OCI-LY7 (cell line): ENCODE measurements around the gene ATP1B2.

Source experiments
- CTCF ChIP-seq: fragments of 200-600 bp; sonication (generic); conservative IDR thresholded peaks from 2 replicates; pipeline ENCODE4 v1.5.1; 2014; ENCODE audit warnings: mild to moderate bottlenecking, antibody characterized with exemption, low read length, moderate library complexity, mixed read lengths
- EZH2phosphoT487 ChIP-seq: fragments of 200-600 bp; sonication (generic); IDR thresholded peaks from 2 replicates; pipeline ENCODE4 v1.6.1; 2018; ENCODE audit warnings: low read depth, borderline replicate concordance, mild to moderate bottlenecking, mixed run types, antibody characterized with exemption, low read length, moderate library complexity, mixed read lengths

GRCh38 chr17:7700510-7700909 lies 49.8 kb downstream of the ATP1B2 start:
- TF ChIP-seq CTCF (no peak), EZH2phosphoT487 (no peak)
